ENCODE data around the gene FOXRED2. TPM values are rescaled to one million over a fixed set of nuclear protein-coding genes. Genes with fewer than 3 reads are reported as not detected.

Gene FOXRED2
- total RNA-seq, 4 donors from 2014 or later: 0.29 to 24.7 (median 9.5) TPM

GRCh38 chr22:36475341-36475740 lies 31.5 kb downstream of the FOXRED2 start:
- no peak for DNase-seq
- Histone ChIP-seq H3K27me3 (no peaks in the 10 kb centered on the region), H3K9me3 (no peaks in the 10 kb centered on the region), H3K36me3 (no peaks in the 10 kb centered on the region), H3K4me3 (no peak overlapping the region), H3K4me1 (peaks cover 0 to 2% of the 10 kb centered on the region in 2 donors), H3K27ac (no peak overlapping the region)
- intact Hi-C loops (cut with DNase I; ENCODE audit: low total_unique reads): no loop called here
- TF ChIP-seq CTCF (IDR thresholded peaks at IDR 0.05) (no peak), POLR2A (IDR thresholded peaks at IDR 0.05) (no peak)

- DNase-seq: no peak
- H3K27ac ChIP-seq: peak overlapping the region; percentile 96 to 97
- peaks cover 0 to 9% of the 10 kb centered on the region in 2 donors for H3K4me1 ChIP-seq
- no peak overlapping the region for H3K4me3 ChIP-seq
- H3K36me3 ChIP-seq: no peaks in the 10 kb centered on the region
- TF ChIP-seq CTCF (IDR thresholded peaks at IDR 0.05) (no peak), POLR2A (IDR thresholded peaks at IDR 0.05) (no peak)
- no peaks in the 10 kb centered on the region for H3K27me3 ChIP-seq
- H3K9me3 ChIP-seq: no peaks in the 10 kb centered on the region
- intact Hi-C loops (cut with DNase I; ENCODE audit: low total_unique reads): no loop called here
Measured at GRCh38 chr22:36472689-36473088, 34.2 kb downstream of the FOXRED2 start.

- Histone ChIP-seq H3K4me3 (no peak overlapping the region), H3K27me3 (no peaks in the 10 kb centered on the region), H3K27ac (peak overlapping the region; percentile 96 to 97), H3K36me3 (no peaks in the 10 kb centered on the region), H3K9me3 (no peaks in the 10 kb centered on the region), H3K4me1 (peaks cover 4 to 9% of the 10 kb centered on the region in 2 donors)
- TF ChIP-seq POLR2A (IDR thresholded peaks at IDR 0.05) (no peak), CTCF (IDR thresholded peaks at IDR 0.05) (no peak)
- intact Hi-C loops (cut with DNase I; ENCODE audit: low total_unique reads): loop anchor here (2.0 kb wide), 1 partner anchor 171 kb away; no protein-coding TSS in a partner anchor
- no peak for DNase-seq
Measured at GRCh38 chr22:36471341-36471821, 35.5 kb downstream of the FOXRED2 start.

GRCh38 chr22:36470994-36471331 lies 35.9 kb downstream of the FOXRED2 start:
- no peaks in the 10 kb centered on the region for H3K9me3 ChIP-seq
- no peak overlapping the region for H3K4me3 ChIP-seq
- no peaks in the 10 kb centered on the region for H3K27me3 ChIP-seq
- TF ChIP-seq POLR2A (IDR thresholded peaks at IDR 0.05) (peak in 1 of 2 donors; percentile 38), CTCF (IDR thresholded peaks at IDR 0.05) (no peak)
- H3K36me3 ChIP-seq: no peaks in the 10 kb centered on the region
- peak in 1 of 2 donors; percentile 69 for DNase-seq
- H3K27ac ChIP-seq: peak overlapping the region; percentile 96 to 97
- peaks cover 4 to 9% of the 10 kb centered on the region in 2 donors for H3K4me1 ChIP-seq
- intact Hi-C loops (cut with DNase I; ENCODE audit: low total_unique reads): loop anchor here (2.0 kb wide), 1 partner anchor 170 kb away; no protein-coding TSS in a partner anchor

- Histone ChIP-seq H3K27me3 (no peaks in the 10 kb centered on the region), H3K4me3 (no peak overlapping the region), H3K27ac (peak overlapping the region; percentile 96 to 97), H3K4me1 (peaks cover 4 to 9% of the 10 kb centered on the region in 2 donors), H3K9me3 (no peaks in the 10 kb centered on the region), H3K36me3 (no peaks in the 10 kb centered on the region)
- TF ChIP-seq CTCF (IDR thresholded peaks at IDR 0.05) (peak; percentile 97), POLR2A (IDR thresholded peaks at IDR 0.05) (no peak)
- intact Hi-C loops (cut with DNase I; ENCODE audit: low total_unique reads): loop anchor here (2.0 kb wide), 1 partner anchor 170 kb away; no protein-coding TSS in a partner anchor
- DNase-seq: peak; percentile 83 to 90
Measured at GRCh38 chr22:36470162-36470993, 36.5 kb downstream of the FOXRED2 start.
